Measurements from ENCODE around the gene ICA1. TPM values are rescaled to one million over a fixed set of nuclear protein-coding genes. Genes with fewer than 3 reads are reported as not detected.
A peak's percentile ranks its signal among the peaks of the same experiment; 100 is the strongest.
"Not testable (repeated sequence)": the region's sequence is repeated elsewhere in the genome, so short reads cannot be mapped to it uniquely, and the experiment has no call there.

ICA1 gene
- total and polyA plus RNA-seq, 2 of the 13 experiments (the other 11 are each of a cell fraction or from before 2014, with no cell fraction given), result 0.29 TPM; not detected in 1

- no peak for TF ChIP-seq FLYWCH1 (CRISPR knock-in tag; IDR thresholded peaks at IDR 0.05)
- no peak for TF ChIP-seq ZBTB8A (CRISPR knock-in tag; IDR thresholded peaks at IDR 0.05; ENCODE audit: borderline replicate concordance, low read depth)
- TF ChIP-seq ZNF562 (CRISPR knock-in tag; IDR thresholded peaks at IDR 0.05; ENCODE audit: borderline replicate concordance), result no peak
Observed at GRCh38 chr7:8305104-8305503, 43.1 kb upstream of the ICA1 start (continued).

GRCh38 chr7:8303904-8304528 lies 42.0 kb upstream of the ICA1 start:
- DNase-seq (ENCODE audit: low spot score) (no peak), FAIRE-seq (no peak)
- 85% methylated on average over 16 of the region's 16 CpGs for WGBS (ENCODE audit: low lambda C conversion rate)

GRCh38 chr7:8297023-8297422 lies 35.1 kb upstream of the ICA1 start:
- H2AFZ ChIP-seq (ENCODE audit: low read length); POLR2A ChIA-PET; H3K27me3 ChIP-seq (ENCODE audit: control insufficient read depth in 1 of 2, insufficient read depth in 2 of 2, low read length in 2 of 2); FAIRE-seq; H3K79me2 ChIP-seq (ENCODE audit: insufficient read depth, low read length); H3K9ac ChIP-seq (ENCODE audit: insufficient read depth, low read depth, low read length); BruUV-seq (replicated peaks); H4K20me1 ChIP-seq (ENCODE audit: insufficient read depth, low read length); in situ Hi-C loops (cut with HindIII; ENCODE audit: extremely low pct_ligation_motif_present, low pct_unique_long_range_greater_than_20kb); H3K36me3 ChIP-seq (replicated peaks in 1 of 2; ENCODE audit: control insufficient read depth in 1 of 2, insufficient read depth in 2 of 2, low read length in 2 of 2); H3K27ac ChIP-seq (ENCODE audit: extremely low read length, insufficient read depth, low read length); H3K4me3 ChIP-seq (replicated peaks in 1 of 3; ENCODE audit: insufficient read depth in 1 of 3, low read depth in 2 of 3, low read length in 3 of 3); H3K4me1 ChIP-seq (ENCODE audit: insufficient read depth, low read length); H3K4me2 ChIP-seq (ENCODE audit: low read depth, low read length); DNase-seq (ENCODE audit: low spot score); ATAC-seq; H3K9me3 ChIP-seq (ENCODE audit: low read length): not testable (repeated sequence)
- CTCF ChIA-PET (ENCODE audit: low intra/inter-chr PET ratio, low total read pairs), result interaction anchor here (0.9 kb wide), 1 partner anchor 872 kb away, joined by 4 read pairs; no protein-coding TSS in a partner anchor
- intact Hi-C loops (cut with micrococcal nuclease; ENCODE audit: unreplicated experiment), result loop anchor here (5.0 kb wide), 1 partner anchor 80 kb away; no protein-coding TSS in a partner anchor
- 38% methylated on average over 7 of the region's 7 CpGs for WGBS (ENCODE audit: low lambda C conversion rate)

More at GRCh38 chr7:8303904-8304528, 42.0 kb upstream of the ICA1 start:
- intact Hi-C loops (cut with micrococcal nuclease; ENCODE audit: unreplicated experiment), result no loop called here
- POLR2A ChIA-PET, result no interaction called here
- no peaks in the 10 kb centered on the region for H3K79me2 ChIP-seq (ENCODE audit: insufficient read depth, low read length)
- no peak overlapping the region for H3K9ac ChIP-seq (ENCODE audit: insufficient read depth, low read depth, low read length)
- no peaks in the 10 kb centered on the region for H3K9me3 ChIP-seq (ENCODE audit: low read length)
- no peak overlapping the region for H3K27ac ChIP-seq (ENCODE audit: extremely low read length, insufficient read depth, low read length)
- no peaks in the 10 kb centered on the region for H3K27me3 ChIP-seq (ENCODE audit: control insufficient read depth in 1 of 2, insufficient read depth in 2 of 2, low read length in 2 of 2)
- in situ Hi-C loops (cut with HindIII; ENCODE audit: extremely low pct_ligation_motif_present, low pct_unique_long_range_greater_than_20kb), result no loop called here
- no TSS peak for BruUV-seq (replicated peaks)
- H2AFZ ChIP-seq (ENCODE audit: low read length), result no peak overlapping the region
- no peak for TF ChIP-seq ZNF550 (CRISPR knock-in tag; IDR thresholded peaks at IDR 0.05; ENCODE audit: borderline replicate concordance)
- TF ChIP-seq MAFK (conservative IDR thresholded peaks at IDR 0.05 in 1 of 2, IDR thresholded peaks at IDR 0.05 in 1 of 2; ENCODE audit: low read length in 2 of 2), result 0 out of 4 replicates have a peak, but pooled peaks of 1 of the 2 experiments have one; percentile 24
- H4K20me1 ChIP-seq (ENCODE audit: insufficient read depth, low read length), result no peaks in the 10 kb centered on the region
- no peaks in the 10 kb centered on the region for H3K4me1 ChIP-seq (ENCODE audit: insufficient read depth, low read length)
- no peak overlapping the region for H3K4me3 ChIP-seq (replicated peaks in 1 of 3; ENCODE audit: insufficient read depth in 1 of 3, low read depth in 2 of 3, low read length in 3 of 3)
- no peaks in the 10 kb centered on the region for H3K36me3 ChIP-seq (replicated peaks in 1 of 2; ENCODE audit: control insufficient read depth in 1 of 2, insufficient read depth in 2 of 2, low read length in 2 of 2)
- CTCF ChIA-PET (ENCODE audit: low intra/inter-chr PET ratio, low total read pairs), result no interaction called here
- no peak for ATAC-seq
- no peak overlapping the region for H3K4me2 ChIP-seq (ENCODE audit: low read depth, low read length)
